HG03280 (cell line): ENCODE results near the gene KLK13.

Source experiments
- ATAC-seq: cut with Tn5 transposase; IDR thresholded peaks from one replicate; pipeline ENCODE4 v1.9.1; 2021; ENCODE audit warnings: mild to moderate bottlenecking, moderate library complexity; ENCODE audit not compliant: unreplicated experiment

The KLK13 gene

DNA sequence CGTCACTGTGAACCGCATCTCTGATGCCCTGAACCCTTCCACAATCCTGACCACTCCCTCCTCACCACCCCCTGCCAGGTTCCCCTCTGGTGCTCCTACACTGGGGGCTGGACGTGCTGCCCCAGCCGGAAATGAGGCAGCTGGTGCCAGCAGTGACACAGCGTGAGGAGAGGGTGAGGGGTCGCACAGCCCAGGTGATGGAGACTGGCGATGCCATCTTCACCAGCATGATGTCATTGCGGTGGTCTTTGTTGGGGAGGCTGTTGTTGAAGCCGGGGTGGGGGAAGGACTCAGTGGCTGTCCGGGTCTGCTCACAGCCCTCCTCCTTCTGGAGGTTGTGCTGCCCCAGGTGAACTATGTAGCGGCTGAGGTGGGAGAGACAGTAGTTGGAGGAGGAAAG lies 40.9 kb downstream of the KLK13 start:
- ATAC-seq = no peak

DNA sequence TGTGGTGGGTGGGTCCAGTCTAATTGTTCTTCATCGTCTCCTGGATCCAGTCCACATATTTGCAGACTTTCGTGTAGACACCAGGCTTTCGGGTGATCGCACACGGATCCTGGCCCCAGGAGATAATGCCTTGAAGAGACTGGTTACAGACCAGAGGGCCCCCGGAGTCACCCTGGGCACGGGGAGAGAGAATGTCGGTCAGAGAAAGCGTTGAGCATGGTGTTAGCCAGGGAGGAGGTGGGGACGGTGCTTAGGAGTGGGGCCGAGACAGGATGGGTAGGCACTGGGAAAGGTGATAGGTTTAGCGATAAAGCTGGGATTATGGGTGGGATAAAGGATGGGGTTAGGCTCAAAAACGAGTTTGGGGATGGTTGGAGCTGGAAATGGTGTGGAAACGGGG lies 42.4 kb downstream of the KLK13 start:
- no peak for ATAC-seq

DNA sequence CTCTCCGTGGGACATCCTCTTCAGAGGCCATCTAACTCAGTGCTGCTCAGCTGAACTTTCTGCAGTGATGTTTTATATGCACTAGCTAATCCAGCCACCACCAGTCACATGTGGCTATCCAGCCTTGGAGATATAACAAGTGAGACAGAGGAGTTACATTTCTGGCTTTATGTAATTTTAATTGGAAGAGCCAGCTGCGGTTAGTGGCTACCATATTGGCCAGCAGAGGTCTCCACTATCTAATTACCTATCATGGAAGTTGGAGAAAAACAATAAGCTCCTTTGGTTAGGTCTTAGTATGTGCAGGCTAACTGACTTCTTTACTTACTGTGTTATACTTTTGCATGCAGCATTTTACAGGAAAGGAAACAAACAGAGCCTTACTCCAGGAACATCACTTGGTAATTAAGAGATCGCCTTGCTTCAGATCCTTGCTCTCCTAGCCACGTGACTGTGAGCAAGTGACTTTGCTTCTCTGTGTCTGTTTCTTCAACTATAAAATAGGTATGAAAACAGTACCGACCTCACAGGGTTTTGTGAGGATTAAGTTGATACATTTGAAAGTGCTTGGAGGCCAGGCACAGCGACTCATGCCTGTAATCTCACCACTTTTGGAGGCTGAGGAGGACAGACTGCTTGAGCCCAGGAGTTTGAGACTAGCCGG lies 43.8 kb downstream of the KLK13 start:
- ATAC-seq = no peak

DNA sequence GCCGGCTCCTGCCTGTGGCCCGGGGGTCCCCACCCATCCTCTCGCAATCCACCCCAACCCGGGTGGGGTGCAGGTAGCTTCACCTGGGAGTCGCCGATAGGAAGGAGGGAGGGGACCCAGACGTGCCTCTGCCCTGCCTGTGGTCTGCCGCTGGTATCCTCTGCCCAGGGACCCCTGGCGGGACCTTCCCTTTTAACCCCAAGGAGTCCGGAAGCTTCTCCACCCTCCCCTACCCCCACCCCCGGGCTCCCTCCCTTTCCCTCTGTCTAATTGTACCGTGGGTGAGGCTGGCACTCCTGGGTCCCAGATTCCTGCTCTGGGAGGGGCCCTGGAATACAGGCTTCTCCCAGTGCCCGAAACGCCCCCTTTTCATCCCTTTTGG lies 45.4 kb downstream of the KLK13 start, which contains the start of gene KLK10:
Gene KLK10, minus strand, starts transcription at position 166 of the 382 bp plus-strand sequence. CDS start 579 bp downstream, outside the sequence.
- ATAC-seq = no peak

DNA sequence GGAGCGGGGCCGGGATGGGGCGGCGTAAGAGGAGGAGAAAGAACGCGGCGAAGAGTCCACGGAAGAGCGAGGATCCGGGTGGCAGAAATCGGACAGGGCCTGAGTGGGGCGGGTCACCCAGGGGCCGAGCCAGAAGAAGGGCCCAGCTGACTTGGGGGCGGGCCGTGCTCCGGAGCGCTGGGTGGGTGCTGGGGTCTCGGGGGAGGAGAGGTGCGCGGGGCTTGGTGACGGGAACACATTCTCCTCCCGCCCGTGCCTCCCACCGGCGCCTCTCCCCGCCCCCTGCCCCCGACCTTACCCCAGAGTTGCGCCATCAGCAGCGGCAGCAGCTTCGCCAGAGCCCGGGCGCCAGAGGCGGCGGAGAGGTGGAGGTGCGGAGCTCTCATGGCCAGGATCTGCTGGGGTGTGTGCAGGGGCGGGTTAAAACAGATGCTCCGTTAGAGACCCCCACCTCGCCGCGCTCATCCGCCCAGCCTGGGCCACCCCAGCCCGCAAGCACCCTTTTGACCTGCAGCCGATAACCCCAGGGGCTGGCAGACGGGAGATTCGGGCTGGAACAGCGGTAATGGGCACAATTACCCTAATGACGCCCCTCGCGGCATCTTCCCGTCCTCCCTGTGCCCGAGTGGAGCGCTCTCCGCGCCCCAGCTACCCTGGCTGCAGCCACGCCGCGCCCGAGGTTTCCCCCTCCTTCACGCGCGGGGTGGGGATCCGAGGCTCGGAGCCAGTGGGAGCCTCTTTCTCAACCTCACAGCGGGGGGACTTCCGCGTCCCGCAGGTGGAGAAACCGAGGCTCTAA lies 45.9 kb downstream of the KLK13 start:
- ATAC-seq = no peak

DNA sequence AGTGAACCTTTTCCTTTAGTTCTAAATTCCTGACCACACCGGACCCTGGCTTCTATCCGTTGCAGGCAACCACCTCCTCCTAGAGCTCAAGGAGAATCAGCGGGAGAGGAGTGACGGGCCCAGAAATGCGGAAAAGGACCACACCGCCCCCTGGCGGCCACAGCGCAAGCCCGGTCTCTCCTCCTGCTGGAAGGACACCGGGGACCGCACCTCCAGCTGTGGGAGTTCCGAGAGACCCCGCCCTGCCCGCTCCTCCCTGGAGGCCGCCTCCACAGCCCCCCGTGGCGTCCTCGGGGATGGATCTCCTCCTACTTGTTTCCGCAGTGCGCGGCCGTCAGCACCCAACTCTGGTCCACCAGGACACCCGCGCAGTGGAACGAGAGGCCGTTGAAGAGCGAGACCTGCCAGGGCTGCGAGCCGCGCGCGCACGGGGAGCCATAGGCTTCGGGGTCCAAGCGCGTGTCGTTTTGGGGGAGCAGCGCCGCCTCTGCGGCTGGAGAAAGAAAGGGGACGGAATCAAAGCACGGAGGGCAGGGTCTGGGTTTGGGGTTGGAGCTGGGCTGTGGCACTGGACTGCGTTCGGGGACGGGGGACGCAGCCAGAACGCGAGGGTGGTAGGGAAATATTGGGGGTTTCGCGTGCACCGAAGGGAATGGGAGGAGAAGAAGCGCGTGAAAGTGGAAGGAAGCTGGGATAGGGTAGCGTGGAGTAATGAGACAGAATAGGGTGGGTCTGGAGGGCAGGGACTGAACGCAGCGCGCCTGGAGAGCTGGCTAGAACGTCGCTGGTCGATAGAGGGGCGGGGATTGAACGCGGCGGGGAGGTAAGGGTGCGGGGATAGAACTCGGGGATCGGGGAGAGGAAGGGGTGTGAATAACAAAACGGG lies 47.9 kb downstream of the KLK13 start:
- ATAC-seq = no peak

DNA sequence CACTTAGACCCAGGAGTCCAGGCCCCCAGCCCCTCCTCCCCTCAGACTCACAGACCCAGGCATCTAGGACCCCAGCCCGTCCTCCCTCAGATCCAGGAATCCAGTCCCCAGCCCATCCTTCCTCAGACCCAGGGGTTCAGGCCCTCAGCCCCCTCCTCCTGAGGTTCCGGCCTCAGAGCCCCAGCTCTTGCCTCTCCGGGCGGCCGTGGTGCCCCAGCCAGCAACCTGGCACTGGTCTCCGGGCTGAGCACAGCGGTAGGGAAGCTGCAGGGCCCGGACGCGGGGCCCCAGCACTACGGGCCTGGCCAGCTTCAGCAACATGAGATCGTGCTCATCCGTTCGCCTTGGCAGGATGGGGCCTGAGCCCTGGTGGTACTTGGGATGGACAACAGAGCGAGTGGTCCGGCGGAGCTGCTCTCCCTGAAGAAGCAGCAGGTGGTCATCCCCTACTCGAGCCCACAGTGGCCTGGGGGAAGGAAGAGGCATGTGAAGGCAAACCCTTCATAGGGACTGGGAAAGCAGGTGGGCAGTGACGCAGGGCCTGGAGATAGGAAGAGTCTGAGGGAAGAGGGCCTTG lies 49.1 kb downstream of the KLK13 start:
- no peak for ATAC-seq

DNA sequence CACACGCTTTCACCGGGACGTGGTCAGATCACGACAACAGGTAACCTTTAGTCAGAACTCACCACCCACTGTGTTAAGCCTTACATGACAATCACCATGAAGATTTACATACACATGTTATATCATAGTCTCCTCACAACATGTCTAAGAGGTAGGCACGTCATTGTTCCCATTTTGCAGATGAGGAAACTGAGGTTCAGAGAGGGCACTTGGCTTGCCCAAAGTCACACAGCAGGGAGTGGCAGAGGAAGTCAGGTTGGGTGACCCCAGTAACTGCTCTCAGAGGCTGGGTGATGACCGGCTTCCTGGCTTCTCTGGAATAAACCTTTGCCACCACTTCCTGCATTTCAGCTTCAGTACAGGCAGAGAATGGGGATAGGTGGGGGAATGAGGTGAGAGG lies 50.6 kb downstream of the KLK13 start:
- ATAC-seq = no peak

DNA sequence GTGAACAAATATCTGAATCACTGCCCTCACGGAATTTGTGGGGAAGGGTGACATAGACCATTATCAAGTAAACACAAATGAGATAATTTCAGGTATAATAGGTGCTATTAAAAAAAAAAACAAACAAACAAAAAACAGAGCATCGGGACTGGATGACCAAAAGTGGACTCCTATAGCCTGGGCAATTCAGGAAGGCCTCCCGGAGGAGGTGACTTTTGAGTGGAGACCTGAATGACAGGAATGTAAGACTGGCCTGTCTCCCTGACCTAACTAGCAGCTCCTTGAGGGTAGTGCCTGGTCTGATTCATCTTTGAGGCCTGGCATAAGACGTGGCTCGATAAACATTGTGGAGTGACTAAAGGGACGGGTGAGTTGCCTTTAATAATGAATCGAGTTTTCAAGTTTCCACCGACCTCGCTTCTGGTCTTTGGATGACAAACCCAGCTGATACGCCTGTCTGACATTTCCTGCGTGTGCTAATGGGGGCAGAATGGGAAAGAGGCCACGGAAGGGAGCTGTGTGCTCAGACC lies 52.2 kb downstream of the KLK13 start:
- ATAC-seq = no peak

DNA sequence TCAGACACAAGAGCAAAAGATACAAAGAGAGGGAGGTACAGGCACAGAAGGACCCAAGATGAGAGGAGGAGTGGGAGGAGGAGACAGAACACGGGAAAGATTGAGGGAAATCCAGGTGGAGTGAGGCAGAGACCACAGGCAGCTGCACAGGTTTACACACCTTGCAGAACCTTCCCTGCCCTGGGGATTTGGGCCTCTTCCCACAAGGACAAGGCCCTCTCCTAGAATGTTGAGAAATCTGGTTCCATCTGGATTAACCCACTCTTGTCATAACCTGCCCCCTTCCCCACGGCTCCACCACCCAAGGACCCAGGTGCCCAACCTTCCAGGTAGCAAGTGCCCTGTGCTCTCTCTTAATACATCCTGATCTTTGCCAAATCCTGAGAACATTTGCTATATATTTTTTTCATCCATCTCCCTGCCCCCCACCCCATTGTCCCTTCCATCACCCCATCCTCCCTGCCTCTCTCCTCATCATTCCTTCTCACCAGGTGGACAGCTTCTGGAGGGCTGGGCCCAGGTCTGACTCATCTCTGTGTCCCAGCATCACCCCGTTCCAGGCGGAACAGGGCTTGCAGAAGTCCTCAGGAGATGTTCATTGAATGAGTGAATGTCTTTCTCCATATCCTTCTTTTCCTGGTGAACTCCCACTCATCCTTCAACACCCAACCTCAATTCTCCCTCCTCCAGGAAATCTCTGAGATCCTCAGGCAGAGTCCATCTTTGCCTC lies 54.7 kb downstream of the KLK13 start:
- no peak for ATAC-seq

DNA sequence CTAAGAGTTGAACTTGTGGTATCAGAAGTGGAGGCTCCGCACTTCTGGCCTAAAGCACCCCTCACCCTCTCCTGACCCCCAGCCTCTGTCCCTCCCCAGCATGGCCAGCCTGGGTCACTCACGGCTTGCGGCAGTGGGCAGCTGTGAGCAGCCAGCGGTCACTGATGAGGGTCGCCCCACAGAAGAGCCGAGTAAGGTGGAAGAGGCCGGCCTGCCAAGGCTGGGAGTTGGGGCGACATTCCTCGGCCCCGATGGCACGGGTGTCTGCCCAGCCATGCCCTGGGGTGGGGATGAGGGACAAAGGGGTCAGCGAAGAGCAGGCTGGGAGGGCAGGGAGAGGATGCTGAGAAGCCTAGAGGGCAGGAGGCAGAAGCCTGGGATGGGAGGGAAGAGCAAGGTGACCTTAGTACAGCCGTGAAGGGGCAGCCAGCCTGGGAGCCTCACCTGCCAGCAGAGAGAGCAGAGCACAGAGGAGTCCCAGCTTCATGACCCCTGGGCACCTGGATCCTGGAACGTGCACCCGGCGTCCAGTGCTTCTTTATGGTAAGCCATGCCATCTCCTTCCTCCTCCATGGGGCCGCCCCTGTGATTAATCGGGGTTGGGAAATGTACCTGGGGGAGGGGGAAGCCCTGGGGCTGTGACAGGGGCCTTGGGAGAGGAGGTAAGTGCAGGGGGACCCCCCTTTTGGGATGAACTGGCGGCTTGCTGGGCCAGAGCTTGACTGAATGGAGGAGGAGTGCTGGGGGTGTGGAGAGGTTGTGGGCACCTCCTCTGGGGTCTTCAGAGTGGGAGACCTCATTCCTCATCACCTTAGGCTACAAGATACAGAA lies 55.6 kb downstream of the KLK13 start:
- ATAC-seq = no peak

DNA sequence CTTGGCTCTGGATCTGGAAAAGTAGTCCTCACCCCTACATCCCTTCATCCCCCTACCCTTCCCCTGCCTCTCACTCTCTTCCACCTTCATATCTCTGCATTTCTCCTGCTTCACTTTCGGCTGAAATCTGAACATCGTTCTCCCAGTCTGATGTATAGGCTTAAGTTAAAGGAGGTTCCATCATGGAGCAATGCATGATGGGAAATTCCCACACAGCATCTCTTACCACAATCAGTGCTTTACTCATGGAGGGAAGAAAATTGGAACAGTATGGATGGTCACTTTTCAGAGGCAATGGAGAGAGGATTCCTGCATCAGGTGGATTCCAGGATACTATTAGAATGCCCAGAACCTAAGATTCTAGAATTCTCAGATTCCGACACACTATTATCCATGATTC lies 57.4 kb downstream of the KLK13 start:
- ATAC-seq = no peak

DNA sequence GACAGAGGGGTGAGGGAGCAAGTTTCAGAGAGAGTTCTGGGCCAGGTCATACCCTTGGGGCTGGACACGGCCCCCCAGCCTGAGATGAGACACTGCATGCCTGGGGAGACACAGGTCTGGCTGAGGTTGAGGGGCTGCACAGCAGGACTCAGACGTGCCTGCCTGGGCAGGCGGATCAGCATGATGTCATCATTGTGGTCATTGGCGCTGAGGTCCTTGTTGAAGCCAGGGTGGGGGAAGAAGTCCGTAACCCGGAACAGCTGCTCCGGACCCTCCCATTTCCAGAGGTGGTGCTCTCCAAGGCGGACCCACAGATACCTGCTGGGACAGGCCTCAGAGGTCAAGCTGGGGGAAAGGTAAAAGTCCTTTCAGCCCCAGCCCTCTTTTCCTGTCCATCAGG lies 58.5 kb downstream of the KLK13 start:
- ATAC-seq = no peak
